Umbilical cord (tissue), 2 donors: ENCODE data around the gene ADORA2A. TPM values are rescaled to one million over a fixed set of nuclear protein-coding genes. Genes with fewer than 3 reads are reported as not detected.

ENCODE experiments used
- DNase-seq: peaks from one replicate; pipeline ENCODE4 v3.0.0-alpha.2; 2015; ENCODE audit warnings: low spot score
- total RNA-seq: library from RNA; depleted of rRNA; stranded (reverse); fragments of >200 nt; gene quantifications from one replicate; pipeline ENCODE4 v1.2.3, GENCODE V29; 2014; ENCODE audit warnings: low replicate concordance; ENCODE audit not compliant: insufficient read depth

ADORA2A gene
- total RNA-seq, result 0.48 TPM

- no peak for DNase-seq
Observed at GRCh38 chr22:24427500-24428164, at the start of gene ADORA2A. Gene ADORA2A, plus strand, starts transcription at chr22:24427599. Its CDS starts 5,806 bp downstream, at chr22:24433405.

- no peak for DNase-seq
Observed at GRCh38 chr22:24379536-24379935, 47.9 kb upstream of the ADORA2A start.

- peak; percentile 62 for DNase-seq
Observed at GRCh38 chr22:24380220-24380904, 47.0 kb upstream of the ADORA2A start.

- no peak for DNase-seq
Observed at GRCh38 chr22:24380905-24381230, 46.5 kb upstream of the ADORA2A start.

- no peak for DNase-seq
Observed at GRCh38 chr22:24383061-24383460, 44.3 kb upstream of the ADORA2A start.

GRCh38 chr22:24384131-24384530, 43.3 kb upstream of the ADORA2A start:
- no peak for DNase-seq

- DNase-seq, result no peak
Observed at GRCh38 chr22:24386937-24387471, 40.4 kb upstream of the ADORA2A start.

GRCh38 chr22:24389680-24390079, 37.7 kb upstream of the ADORA2A start:
- no peak for DNase-seq

GRCh38 chr22:24390156-24390555, 37.2 kb upstream of the ADORA2A start:
- no peak for DNase-seq

- DNase-seq, result peak; percentile 46
Observed at GRCh38 chr22:24390576-24390975, 36.8 kb upstream of the ADORA2A start.

- no peak for DNase-seq
Observed at GRCh38 chr22:24391836-24392217, 35.6 kb upstream of the ADORA2A start.

GRCh38 chr22:24392218-24392931, 35.0 kb upstream of the ADORA2A start:
- DNase-seq, result no peak

- DNase-seq, result no peak
Observed at GRCh38 chr22:24393012-24393559, 34.3 kb upstream of the ADORA2A start.

- DNase-seq, result no peak
Observed at GRCh38 chr22:24393848-24394247, 33.6 kb upstream of the ADORA2A start.

- DNase-seq, result no peak
Observed at GRCh38 chr22:24394254-24394653, 33.1 kb upstream of the ADORA2A start.

GRCh38 chr22:24398409-24398808, 29.0 kb upstream of the ADORA2A start:
- no peak for DNase-seq

- no peak for DNase-seq
Observed at GRCh38 chr22:24400034-24400725, 27.2 kb upstream of the ADORA2A start.

- DNase-seq, result no peak
Observed at GRCh38 chr22:24400726-24401596, 26.4 kb upstream of the ADORA2A start.

GRCh38 chr22:24401931-24402367, 25.4 kb upstream of the ADORA2A start:
- DNase-seq, result no peak

- peak; percentile 96 for DNase-seq
Observed at GRCh38 chr22:24402460-24403192, 24.8 kb upstream of the ADORA2A start.
